Upper lobe of left lung (tissue), 6 donors: ENCODE measurements around the gene ERGIC3. TPM values are rescaled to one million over a fixed set of nuclear protein-coding genes. Genes with fewer than 3 reads are reported as not detected.

Source experiments
- ATAC-seq, 2 donors: fragments of 200-7000 bp; cut with Tn5 transposase; one replicate each; pipeline ENCODE4 v1.9.1; 2022; ENCODE audit warnings: mild to moderate bottlenecking in 2 of 2, moderate library complexity in 2 of 2; ENCODE audit not compliant: low FRiP score in 2 of 2
- DNase-seq, 2 donors: peaks; one replicate each; pipeline ENCODE4 v3.0.0-alpha.2; 2019 to 2020
- H3K27ac ChIP-seq, 4 donors: fragments of 200-600 bp; sonication (generic); one replicate each; pipeline ENCODE4 v1.5.1; 2016 to 2019
- H3K27me3 ChIP-seq, 4 donors: fragments of 200-600 bp; sonication (generic); one replicate each; pipeline ENCODE4 v1.5.1; 2017 to 2019
- H3K36me3 ChIP-seq, 4 donors: fragments of 200-600 bp; sonication (generic); one replicate each; pipeline ENCODE4 v1.5.1; 2016 to 2019
- H3K4me1 ChIP-seq, 4 donors: fragments of 200-600 bp; sonication (generic); one replicate each; pipeline ENCODE4 v1.5.1; 2018 to 2019
- H3K4me3 ChIP-seq, 4 donors: fragments of 200-600 bp; sonication (generic); one replicate each; pipeline ENCODE4 v1.5.1; 2017 to 2019; ENCODE audit warnings: mild to moderate bottlenecking in 2 of 4, moderate library complexity in 1 of 4
- H3K9me3 ChIP-seq, 4 donors: fragments of 200-600 bp; sonication (generic); one replicate each; pipeline ENCODE4 v1.5.1; 2018 to 2019
- EP300 ChIP-seq, 4 donors: sonication (generic); formaldehyde crosslinking; IDR thresholded peaks; one replicate each; pipeline ENCODE4 v1.5.1; 2017; ENCODE audit warnings: antibody characterized with exemption in 4 of 4, control low read depth in 2 of 4
- POLR2A ChIP-seq, 4 donors: fragments of 450-650 bp; IDR thresholded peaks; one replicate each; pipeline ENCODE4 v1.5.1; 2016 to 2017; ENCODE audit warnings: antibody characterized with exemption in 4 of 4, mild to moderate bottlenecking in 2 of 4
- POLR2AphosphoS5 ChIP-seq, 2 donors: sonication (generic); formaldehyde crosslinking; IDR thresholded peaks; one replicate each; pipeline ENCODE4 v1.5.1; 2017; ENCODE audit warnings: antibody characterized with exemption in 2 of 2
- WGBS, 2 donors: methylation state at CpG; one replicate each; pipeline ENCODE4 v1.1.5; 2017 to 2018; 5-methylcytosine and 5-hydroxymethylcytosine counted together
- total RNA-seq, 6 donors: library from RNA; depleted of rRNA in 4 of 6; stranded (reverse); fragments of >200 nt in 4 of 6; gene quantifications; one replicate each; pipeline versions ENCODE4 v1.1.0 to v1.2.1, GENCODE V29; 2016 to 2021
- TF ChIP-seq, protein P1 (sequence below), 6 experiments: fragments of 450-650 bp in 4 of 6; fragments of 200-600 bp in 2 of 6; sonication (generic) in 2 of 6; IDR thresholded peaks; one replicate each; pipeline ENCODE4 v1.5.1; 2016 to 2019; ENCODE audit warnings: antibody characterized with exemption in 6 of 6
- donor health status: DM: no; HTN: no; CAD: no; lungs with moderate emphysema.
- donor health status: DM: no; HTN: yes; CAD: no; lungs with severe emphysema.

Gene ERGIC3
- total RNA-seq, 6 donors from 2014 or later, result 115 to 223 (median 179) TPM

DNA sequence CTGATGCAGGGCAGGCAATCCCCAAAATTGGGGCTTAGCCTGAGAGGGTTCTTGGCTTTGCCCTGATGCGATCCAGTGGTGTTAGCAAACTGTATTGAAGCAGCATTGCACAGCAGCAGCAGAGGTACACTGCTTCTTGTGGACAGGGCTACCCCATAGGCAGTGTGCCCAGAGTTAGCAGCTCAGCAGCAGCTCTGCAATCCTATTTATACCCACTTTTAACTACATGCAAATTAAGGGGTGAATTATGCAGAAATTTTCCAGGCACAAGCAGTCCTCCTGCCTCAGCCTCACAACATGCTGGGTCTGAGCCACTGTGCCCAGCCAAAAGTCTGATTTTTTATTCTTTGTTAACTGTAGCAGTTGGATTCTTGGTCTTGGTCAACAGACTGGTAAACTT lies 16.2 kb upstream of the ERGIC3 start:
- ATAC-seq (no peak), DNase-seq (no peak)
- Histone ChIP-seq H3K27me3 (no peaks in the 10 kb centered on the region), H3K4me3 (no peak overlapping the region), H3K27ac (no peak overlapping the region), H3K36me3 (no peaks in the 10 kb centered on the region), H3K4me1 (no peaks in the 10 kb centered on the region), H3K9me3 (no peaks in the 10 kb centered on the region)
- WGBS, 2 donors, result 91 to 100% methylated on average over 1 of the region's 1 CpG
- TF ChIP-seq POLR2A (IDR thresholded peaks at IDR 0.05) (no peak), POLR2AphosphoS5 (IDR thresholded peaks at IDR 0.05) (no peak), EP300 (IDR thresholded peaks at IDR 0.05) (no peak)
- TF ChIP-seq, protein P1, sequence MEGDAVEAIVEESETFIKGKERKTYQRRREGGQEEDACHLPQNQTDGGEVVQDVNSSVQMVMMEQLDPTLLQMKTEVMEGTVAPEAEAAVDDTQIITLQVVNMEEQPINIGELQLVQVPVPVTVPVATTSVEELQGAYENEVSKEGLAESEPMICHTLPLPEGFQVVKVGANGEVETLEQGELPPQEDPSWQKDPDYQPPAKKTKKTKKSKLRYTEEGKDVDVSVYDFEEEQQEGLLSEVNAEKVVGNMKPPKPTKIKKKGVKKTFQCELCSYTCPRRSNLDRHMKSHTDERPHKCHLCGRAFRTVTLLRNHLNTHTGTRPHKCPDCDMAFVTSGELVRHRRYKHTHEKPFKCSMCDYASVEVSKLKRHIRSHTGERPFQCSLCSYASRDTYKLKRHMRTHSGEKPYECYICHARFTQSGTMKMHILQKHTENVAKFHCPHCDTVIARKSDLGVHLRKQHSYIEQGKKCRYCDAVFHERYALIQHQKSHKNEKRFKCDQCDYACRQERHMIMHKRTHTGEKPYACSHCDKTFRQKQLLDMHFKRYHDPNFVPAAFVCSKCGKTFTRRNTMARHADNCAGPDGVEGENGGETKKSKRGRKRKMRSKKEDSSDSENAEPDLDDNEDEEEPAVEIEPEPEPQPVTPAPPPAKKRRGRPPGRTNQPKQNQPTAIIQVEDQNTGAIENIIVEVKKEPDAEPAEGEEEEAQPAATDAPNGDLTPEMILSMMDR (IDR thresholded peaks at IDR 0.05), result no peak

- WGBS, 2 donors, result 85 to 88% methylated on average over 12 of the region's 12 CpGs
- Histone ChIP-seq H3K4me1 (no peaks in the 10 kb centered on the region), H3K36me3 (no peaks in the 10 kb centered on the region), H3K27me3 (no peaks in the 10 kb centered on the region), H3K27ac (no peak overlapping the region), H3K9me3 (no peaks in the 10 kb centered on the region), H3K4me3 (no peak overlapping the region)
- ATAC-seq (no peak), DNase-seq (no peak)
- TF ChIP-seq, protein P1 (IDR thresholded peaks at IDR 0.05), result no peak
- no peak for TF ChIP-seq EP300 (IDR thresholded peaks at IDR 0.05)
- no peak for TF ChIP-seq POLR2A (IDR thresholded peaks at IDR 0.05)
- TF ChIP-seq POLR2AphosphoS5 (IDR thresholded peaks at IDR 0.05), result no peak
Measured at GRCh38 chr20:35527122-35527769, 14.6 kb upstream of the ERGIC3 start.

GRCh38 chr20:35529552-35529951 lies 12.3 kb upstream of the ERGIC3 start, which contains the start of gene C20orf173:
Gene C20orf173, minus strand, starts transcription at chr20:35529652. Its CDS starts 279 bp downstream, at chr20:35529373.
- Histone ChIP-seq H3K27me3 (no peaks in the 10 kb centered on the region), H3K36me3 (no peaks in the 10 kb centered on the region), H3K9me3 (no peaks in the 10 kb centered on the region), H3K4me1 (no peaks in the 10 kb centered on the region), H3K4me3 (no peak within 1 kb of the TSS), H3K27ac (no peak within 1 kb of the TSS)
- WGBS, 2 donors, result 84 to 92% methylated on average over 2 of the region's 2 CpGs
- ATAC-seq (no peak), DNase-seq (no peak)
- TF ChIP-seq EP300 (IDR thresholded peaks at IDR 0.05) (no peak), POLR2AphosphoS5 (IDR thresholded peaks at IDR 0.05) (no peak), POLR2A (IDR thresholded peaks at IDR 0.05) (no peak)
- TF ChIP-seq, protein P1 (IDR thresholded peaks at IDR 0.05), result no peak

DNA sequence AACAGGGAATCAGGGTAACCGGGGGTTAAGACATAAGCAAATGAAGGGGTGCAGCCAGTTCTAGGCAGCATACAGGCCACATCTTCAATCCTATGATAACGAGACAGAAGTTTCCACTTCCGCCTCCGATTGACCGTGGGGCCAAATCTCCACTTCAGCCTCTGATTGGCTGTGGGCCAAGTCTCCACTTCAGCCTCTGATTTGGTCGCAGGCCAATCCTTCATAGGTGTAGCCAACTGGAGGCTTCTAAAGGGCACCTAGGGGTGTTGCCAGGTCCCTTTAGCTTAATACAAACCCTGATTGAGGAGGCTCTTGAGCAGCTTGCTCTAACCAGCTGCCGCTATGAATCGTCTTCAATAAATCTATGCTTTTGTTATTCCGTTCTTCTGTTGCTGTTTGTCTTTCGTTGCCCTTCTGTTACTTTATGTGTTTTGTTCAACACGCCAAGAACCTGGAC lies 2.1 kb upstream of the ERGIC3 start:
- Histone ChIP-seq H3K27me3 (no peaks in the 10 kb centered on the region), H3K4me1 (peaks cover 13 to 18% (median 17%) of the 10 kb centered on the region in 4 donors), H3K27ac (no peak overlapping the region), H3K36me3 (peaks cover 0 to 16% (median 3%) of the 10 kb centered on the region in 4 donors), H3K4me3 (peak overlapping the region in 1 of 4 donors; percentile 19), H3K9me3 (no peaks in the 10 kb centered on the region)
- ATAC-seq, result no peak
- WGBS, 2 donors, result 45 to 64% methylated on average over 11 of the region's 11 CpGs
- peak in 1 of 2 donors; percentile 62 for DNase-seq
- TF ChIP-seq EP300 (IDR thresholded peaks at IDR 0.05), result peak in 1 of 4 donors; percentile 27
- no peak for TF ChIP-seq POLR2A (IDR thresholded peaks at IDR 0.05)
- no peak for TF ChIP-seq POLR2AphosphoS5 (IDR thresholded peaks at IDR 0.05)
- TF ChIP-seq, protein P1 (IDR thresholded peaks at IDR 0.05), result no peak
